Small intestine (tissue), 7 donors: ENCODE data around the gene CARMIL3. TPM values are rescaled to one million over a fixed set of nuclear protein-coding genes. Genes with fewer than 3 reads are reported as not detected.

Experiments used
- DNase-seq, 2 donors: peaks; one replicate each; pipeline versions ENCODE4 v3.0.0 to v3.0.0-alpha.2; 2013
- FAIRE-seq: peaks from 2 replicates; lab custom pipeline; 2012; peaks lifted over from hg19 to GRCh38; lab: Jason Lieb, UNC
- H3K27ac ChIP-seq, 3 donors: one replicate each; pipeline ENCODE4 v1.5.1; 2013; ENCODE audit warnings: low read length in 2 of 3, mild to moderate bottlenecking in 2 of 3, control low read depth in 1 of 3, inconsistent platforms in 1 of 3, low read depth in 1 of 3, moderate library complexity in 1 of 3
- H3K27me3 ChIP-seq, 3 donors: one replicate each; pipeline ENCODE4 v1.6.1; 2013; ENCODE audit warnings: low read length in 3 of 3, inconsistent platforms in 1 of 3; ENCODE audit not compliant: control insufficient read depth in 3 of 3, insufficient read depth in 3 of 3
- H3K36me3 ChIP-seq, 3 donors: one replicate each; pipeline ENCODE4 v1.6.1; 2013; ENCODE audit warnings: low read length in 3 of 3, inconsistent platforms in 1 of 3, low read depth in 1 of 3, mild to moderate bottlenecking in 1 of 3, moderate library complexity in 1 of 3; ENCODE audit not compliant: control insufficient read depth in 3 of 3, insufficient read depth in 2 of 3
- H3K4me1 ChIP-seq, 3 donors: one replicate each; pipeline ENCODE4 v1.6.1; 2013; ENCODE audit warnings: low read length in 2 of 3, inconsistent platforms in 1 of 3, low read depth in 1 of 3, mild to moderate bottlenecking in 1 of 3, moderate library complexity in 1 of 3; ENCODE audit not compliant: control insufficient read depth in 3 of 3, insufficient read depth in 2 of 3
- H3K4me3 ChIP-seq, 3 donors: one replicate each; pipeline ENCODE4 v1.5.1; 2013; ENCODE audit warnings: low read length in 3 of 3, control low read depth in 1 of 3, inconsistent platforms in 1 of 3, low read depth in 1 of 3, mild to moderate bottlenecking in 1 of 3, moderate library complexity in 1 of 3
- H3K9me3 ChIP-seq, 2 donors: one replicate each; pipeline ENCODE4 v1.6.1; 2013; ENCODE audit warnings: low read depth in 1 of 2, low read length in 1 of 2; ENCODE audit not compliant: control insufficient read depth in 2 of 2, insufficient read depth in 1 of 2
- WGBS, 3 donors: extraction: QIAGEN DNeasy Blood & Tissue Kit; methylation state at CpG; one replicate each; pipeline ENCODE4 v1.1.7; 2013; 5-methylcytosine and 5-hydroxymethylcytosine counted together
- polyA plus RNA-seq, 4 donors: library from polyadenylated mRNA; stranded (reverse) in 3 of 4; unstranded in 1 of 4; fragments of 200-250 nt in 3 of 4; fragments of 120-200 nt in 1 of 4; gene quantifications; one replicate each; pipeline versions ENCODE4 v1.2.1 to v1.2.3, GENCODE V29; 2013
- donor health status: healthy with polysubstance abuse.
- donor health status: control.
- donor health status: control.
- donor health status: Bipolar disorder and iron deficiency.
- donor health status: healthy.

The CARMIL3 gene
- polyA plus RNA-seq, 4 donors = 0.81 to 1.4 (median 1.1) TPM

DNA sequence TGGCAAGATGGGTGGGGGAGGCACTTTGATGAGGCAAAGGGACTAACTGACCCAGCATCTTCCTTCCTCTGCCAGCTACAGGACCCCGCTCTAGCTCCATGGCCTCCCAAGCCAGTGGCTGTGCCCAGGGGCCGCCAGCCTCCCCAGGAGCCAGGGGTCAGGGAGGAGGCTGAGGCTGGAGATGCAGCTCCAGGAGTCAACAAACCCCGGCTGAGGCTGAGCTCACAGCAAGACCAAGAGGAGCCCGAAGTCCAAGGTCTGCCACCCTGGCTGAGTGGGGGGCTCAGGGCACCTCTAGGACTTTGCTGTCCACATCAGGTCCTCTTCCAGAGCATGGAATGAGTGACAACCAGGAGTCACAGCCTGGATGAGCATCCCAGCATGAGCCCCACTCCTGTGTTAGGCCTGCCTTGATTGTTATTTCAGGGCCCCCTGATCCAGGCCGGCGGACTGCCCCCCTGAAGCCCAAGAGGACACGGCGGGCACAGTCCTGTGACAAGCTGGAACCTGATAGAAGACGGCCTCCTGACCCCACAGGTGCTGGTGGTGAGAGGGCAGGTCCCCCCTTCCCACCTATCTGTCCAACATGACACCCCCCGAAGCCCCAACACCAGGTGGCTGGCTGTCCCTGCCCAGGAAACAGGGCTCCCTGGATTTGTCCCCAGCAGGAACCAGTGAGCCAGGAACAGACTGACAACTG lies 17.1 kb downstream of the CARMIL3 start:
- FAIRE-seq = no peak

DNA sequence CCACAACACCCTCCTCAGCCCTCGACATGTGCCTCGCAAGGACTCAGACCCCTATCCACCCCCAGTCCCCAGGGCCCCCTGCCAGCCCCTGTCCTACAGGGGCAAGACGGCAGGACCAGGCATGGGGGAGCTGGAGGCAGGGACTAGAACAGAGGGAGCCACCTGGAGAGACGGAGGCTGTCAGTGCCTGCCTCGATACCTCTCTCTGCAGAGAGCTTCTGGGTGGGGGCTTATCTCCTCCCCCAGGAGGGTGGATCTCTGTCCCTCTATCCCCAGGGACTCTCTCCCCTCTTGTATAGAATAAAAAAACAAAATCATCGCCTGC lies 17.6 kb downstream of the CARMIL3 start:
- Histone ChIP-seq H3K36me3 (peaks cover 0 to 2% (median 0%) of the 10 kb centered on the region in 3 donors), H3K4me1 (peaks cover 2 to 59% (median 8%) of the 10 kb centered on the region in 3 donors), H3K4me3 (no peak overlapping the region), H3K9me3 (no peaks in the 10 kb centered on the region), H3K27ac (no peak overlapping the region), H3K27me3 (no peaks in the 10 kb centered on the region)
- 86 to 88% (median 88%) methylated on average over 6 of the region's 6 CpGs for WGBS, 3 donors
- FAIRE-seq (no peak), DNase-seq (no peak)

More for the DNA sequence above, 17.1 kb downstream of the CARMIL3 start:
- Histone ChIP-seq H3K36me3 (peaks cover 0 to 2% (median 0%) of the 10 kb centered on the region in 3 donors), H3K4me3 (no peak overlapping the region), H3K4me1 (peaks cover 0 to 54% (median 3%) of the 10 kb centered on the region in 3 donors), H3K27me3 (no peaks in the 10 kb centered on the region), H3K27ac (no peak overlapping the region), H3K9me3 (no peaks in the 10 kb centered on the region)
- WGBS, 3 donors = 84 to 88% (median 84%) methylated on average over 9 to 10 of the region's 10 CpGs
- no peak for DNase-seq

DNA sequence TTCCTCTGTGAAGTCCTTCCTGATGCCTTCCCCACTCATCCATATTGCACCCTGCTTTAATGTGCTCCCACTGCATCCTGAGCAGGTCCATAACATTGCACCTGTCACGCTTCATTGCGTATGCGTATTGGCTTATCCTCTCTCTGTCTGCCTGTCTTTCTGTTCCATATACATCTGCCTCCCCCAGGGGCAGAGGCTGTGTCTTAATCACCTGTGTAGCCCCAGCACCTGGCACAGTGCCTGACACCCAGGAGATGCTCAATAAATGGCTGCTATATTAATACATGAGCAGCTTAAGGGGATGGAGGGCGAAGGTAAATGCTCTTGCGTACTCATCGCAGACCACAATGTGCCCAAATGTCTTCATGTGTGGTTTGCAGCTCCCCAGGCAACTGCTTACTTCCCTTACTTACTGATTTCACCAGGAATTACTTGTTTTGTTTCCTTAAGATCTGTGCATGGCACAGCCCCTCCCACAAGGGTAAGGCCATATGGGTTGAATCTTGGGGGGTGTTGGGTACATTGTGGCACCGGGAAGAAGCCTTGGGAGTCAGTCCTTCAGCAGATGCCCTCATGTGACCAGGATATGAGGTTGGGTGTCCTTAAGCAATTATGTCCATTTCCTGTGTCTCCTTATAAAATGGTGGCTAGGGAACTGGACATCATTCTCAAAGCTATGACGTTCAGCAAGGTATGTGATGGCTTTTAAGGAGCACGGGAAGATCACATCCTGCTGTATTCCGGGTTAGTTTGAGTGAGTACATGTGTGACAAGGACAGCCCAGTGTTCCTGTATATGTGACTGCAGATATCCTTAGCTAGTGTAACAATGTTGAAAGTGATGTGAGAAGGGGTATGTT lies 18.7 kb downstream of the CARMIL3 start:
- no peak overlapping the region for H3K27ac ChIP-seq
- FAIRE-seq = no peak
- no peaks in the 10 kb centered on the region for H3K27me3 ChIP-seq
- peaks cover 0 to 2% (median 0%) of the 10 kb centered on the region in 3 donors for H3K36me3 ChIP-seq
- H3K4me1 ChIP-seq = peaks cover 4 to 65% (median 8%) of the 10 kb centered on the region in 3 donors
- no peaks in the 10 kb centered on the region for H3K9me3 ChIP-seq
- 81 to 88% (median 85%) methylated on average over 10 of the region's 10 CpGs for WGBS, 3 donors
- H3K4me3 ChIP-seq = no peak overlapping the region
- no peak for DNase-seq

DNA sequence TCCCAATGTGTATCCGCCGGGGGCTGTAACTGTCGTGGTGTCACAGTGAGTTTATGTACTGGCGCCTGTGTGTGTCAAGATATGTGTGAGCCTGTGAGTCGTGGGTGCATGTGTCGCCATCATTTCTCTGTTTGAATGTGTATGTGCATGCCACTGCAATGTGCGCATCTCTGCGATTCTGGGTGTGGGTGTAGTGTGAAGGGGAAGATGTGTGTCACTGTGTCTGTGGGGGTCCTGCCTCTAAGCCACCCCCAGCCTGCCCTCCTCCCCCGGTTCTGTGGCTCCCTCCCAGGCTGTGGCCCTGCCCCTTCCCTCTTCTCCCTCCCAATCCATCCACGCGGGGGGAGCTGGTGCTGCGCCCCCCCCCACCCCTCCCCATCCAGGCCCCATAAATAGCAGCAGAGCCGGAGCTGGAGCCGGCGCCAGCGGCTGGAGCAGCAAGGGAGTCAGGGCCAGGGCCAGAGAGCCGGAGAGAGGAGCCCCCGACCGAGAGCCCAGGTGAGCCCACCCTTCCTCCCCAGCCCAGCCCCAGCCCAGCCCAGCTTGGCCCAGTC lies 19.4 kb downstream of the CARMIL3 start, which contains the start of gene CPNE6:
Gene CPNE6 (plus strand): TSS at position 419 of the 554 bp plus-strand sequence. CDS start 1,375 bp downstream, outside the sequence.
- peaks cover 0 to 2% (median 0%) of the 10 kb centered on the region in 3 donors for H3K36me3 ChIP-seq
- H3K27me3 ChIP-seq = no peaks in the 10 kb centered on the region
- H3K27ac ChIP-seq = peak within 1 kb of the TSS in 2 of 3 donors; percentile 19 to 81
- no peak for DNase-seq
- WGBS, 3 donors = 55 to 66% (median 65%) methylated on average over 12 to 19 of the region's 19 CpGs
- peaks cover 4 to 65% (median 12%) of the 10 kb centered on the region in 3 donors for H3K4me1 ChIP-seq
- H3K4me3 ChIP-seq = no peak within 1 kb of the TSS
- FAIRE-seq = no peak
- H3K9me3 ChIP-seq = no peaks in the 10 kb centered on the region

DNA sequence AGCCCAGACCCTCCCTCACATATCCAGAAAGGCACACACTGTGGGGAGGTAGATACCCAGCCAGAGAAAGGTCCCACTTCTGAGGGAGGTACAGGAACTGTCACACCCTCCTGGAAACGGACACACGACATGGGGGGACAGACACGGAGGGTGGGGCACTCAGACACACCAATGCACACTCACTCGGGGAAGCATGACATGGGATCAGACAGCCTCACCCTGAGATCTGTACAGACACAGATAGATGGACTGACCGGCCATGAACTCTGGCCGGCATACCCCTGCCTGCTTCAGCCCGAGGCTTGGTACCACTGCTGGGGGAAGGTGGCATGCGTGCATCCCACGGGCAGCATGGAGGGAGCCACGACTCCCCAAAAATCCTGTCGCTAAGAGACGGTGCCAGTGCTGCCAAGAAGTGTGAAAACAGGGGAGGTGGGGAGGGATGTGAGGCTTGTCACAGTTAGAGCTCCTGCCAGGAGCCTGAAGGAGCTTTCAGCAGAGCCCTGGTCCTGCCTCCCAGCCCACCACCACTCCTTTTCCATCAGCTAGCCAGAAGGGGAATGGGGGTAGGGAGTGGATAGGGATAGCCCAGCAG lies 20.1 kb downstream of the CARMIL3 start:
- peaks cover 0 to 2% (median 0%) of the 10 kb centered on the region in 3 donors for H3K36me3 ChIP-seq
- peaks cover 4 to 57% (median 13%) of the 10 kb centered on the region in 3 donors for H3K4me1 ChIP-seq
- H3K4me3 ChIP-seq = no peak overlapping the region
- peak overlapping the region in 2 of 3 donors; percentile 19 to 81 for H3K27ac ChIP-seq
- no peaks in the 10 kb centered on the region for H3K27me3 ChIP-seq
- H3K9me3 ChIP-seq = no peaks in the 10 kb centered on the region
- peak in 1 of 2 donors; percentile 84 for DNase-seq
- no peak for FAIRE-seq
- 28 to 65% (median 40%) methylated on average over 12 of the region's 12 CpGs for WGBS, 3 donors

DNA sequence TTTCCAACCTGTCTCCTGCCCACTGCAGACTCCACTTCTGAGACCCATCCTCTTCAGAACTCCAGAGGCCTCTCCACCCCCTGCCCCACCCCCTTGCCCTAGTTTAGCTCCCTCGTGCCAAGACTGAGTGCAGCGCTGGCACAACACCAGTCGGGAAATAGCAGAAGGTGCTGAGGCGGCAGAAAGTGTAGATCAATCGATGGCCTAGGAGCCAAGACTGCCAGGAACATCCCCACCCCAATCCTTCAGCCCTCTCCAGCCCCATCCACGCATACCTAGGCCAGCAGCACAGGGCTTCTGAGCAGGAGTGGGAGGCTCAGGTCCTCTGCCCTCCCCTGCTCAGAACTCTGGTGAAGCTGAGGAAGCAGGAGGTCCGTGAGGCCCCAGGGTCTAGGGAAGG lies 20.6 kb downstream of the CARMIL3 start:
- DNase-seq (peak in 1 of 2 donors; percentile 96), FAIRE-seq (no peak)
- peaks cover 0 to under 1% (median 0%) of the 10 kb centered on the region in 3 donors for H3K36me3 ChIP-seq
- H3K27me3 ChIP-seq = no peaks in the 10 kb centered on the region
- H3K4me3 ChIP-seq = no peak overlapping the region
- 24 to 52% (median 26%) methylated on average over 7 of the region's 7 CpGs for WGBS, 3 donors
- H3K9me3 ChIP-seq = no peaks in the 10 kb centered on the region
- H3K27ac ChIP-seq = peak overlapping the region in 2 of 3 donors; percentile 46 to 96
- H3K4me1 ChIP-seq = peaks cover 4 to 52% (median 13%) of the 10 kb centered on the region in 3 donors

DNA sequence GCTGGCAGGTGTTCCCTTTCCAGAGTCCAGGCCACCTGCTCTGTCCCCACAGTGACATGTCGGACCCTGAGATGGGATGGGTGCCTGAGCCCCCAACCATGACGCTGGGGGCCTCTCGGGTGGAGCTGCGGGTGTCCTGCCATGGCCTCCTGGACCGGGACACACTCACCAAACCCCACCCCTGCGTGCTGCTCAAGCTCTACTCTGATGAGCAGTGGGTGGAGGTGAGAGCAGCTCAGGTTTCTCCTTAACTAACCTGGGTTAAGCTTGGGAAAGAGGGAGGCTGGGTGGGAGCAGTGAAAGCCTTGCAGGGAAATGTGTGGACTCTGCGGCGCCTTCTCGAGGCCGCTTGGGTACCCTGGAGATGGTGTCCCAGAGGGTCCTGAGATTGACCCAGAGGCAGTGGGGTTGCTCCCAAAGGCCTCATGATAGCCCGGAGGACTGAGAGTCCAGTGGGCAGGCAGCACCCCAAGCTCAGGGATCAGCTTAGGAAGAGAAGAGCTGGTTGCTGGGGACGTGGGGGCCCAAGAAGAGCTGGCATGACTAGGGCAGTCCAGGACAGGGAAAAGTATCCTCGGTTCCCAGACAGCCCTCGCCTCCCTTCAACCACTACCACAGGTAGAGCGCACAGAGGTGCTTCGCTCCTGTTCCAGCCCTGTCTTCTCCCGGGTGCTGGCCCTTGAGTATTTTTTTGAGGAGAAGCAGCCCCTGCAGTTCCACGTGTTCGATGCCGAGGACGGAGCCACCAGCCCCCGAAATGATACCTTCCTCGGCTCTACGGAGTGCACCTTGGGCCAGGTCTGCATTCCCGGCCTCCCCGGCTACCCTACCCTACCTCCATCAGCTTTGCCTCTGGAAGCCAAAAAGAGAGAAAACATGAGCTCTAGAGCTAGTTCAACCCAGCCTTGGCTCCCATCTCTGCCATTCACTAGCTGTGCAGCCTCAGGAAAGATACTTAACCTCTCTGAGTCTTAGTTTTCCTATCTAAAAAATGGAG lies 21.4 kb downstream of the CARMIL3 start:
- Histone ChIP-seq H3K27ac (peak overlapping the region in 2 of 3 donors; percentile 46 to 96), H3K27me3 (no peaks in the 10 kb centered on the region), H3K4me1 (peaks cover 4 to 48% (median 13%) of the 10 kb centered on the region in 3 donors), H3K9me3 (no peaks in the 10 kb centered on the region), H3K4me3 (no peak overlapping the region), H3K36me3 (no peaks in the 10 kb centered on the region)
- WGBS, 3 donors = 74 to 83% (median 79%) methylated on average over 26 of the region's 26 CpGs
- DNase-seq (peak in 1 of 2 donors; percentile 64), FAIRE-seq (no peak)
